H9 (cell line): ENCODE results near the gene CLCNKA. TPM values are rescaled to one million over a fixed set of nuclear protein-coding genes. Genes with fewer than 3 reads are reported as not detected.

Experiments
- DNase-seq: peaks from one replicate; pipeline ENCODE4 v3.0.0-alpha.2; 2017
- H2AFZ ChIP-seq: one replicate; pipeline ENCODE4 v1.6.1; 2013; ENCODE audit warnings: mild to moderate bottlenecking, low read length, control low read depth, moderate library complexity
- H2AK5ac ChIP-seq: 2 replicates; pipeline ENCODE4 v1.6.1; 2013; ENCODE audit warnings: low read length, control low read depth, mixed read lengths; ENCODE audit not compliant: insufficient read length
- H2BK120ac ChIP-seq: one replicate; pipeline ENCODE4 v1.6.1; 2013; ENCODE audit warnings: low read depth, mild to moderate bottlenecking, low read length, control low read depth, inconsistent platforms; ENCODE audit not compliant: poor library complexity, severe bottlenecking
- H2BK12ac ChIP-seq: 2 replicates; pipeline ENCODE4 v1.6.1; 2013; ENCODE audit warnings: low read length, control low read depth, mixed read lengths, low read depth; ENCODE audit not compliant: insufficient read length
- H2BK15ac ChIP-seq: 2 replicates; pipeline ENCODE4 v1.6.1; 2013; ENCODE audit warnings: low read depth, low read length, control low read depth
- H2BK20ac ChIP-seq: one replicate; pipeline ENCODE4 v1.6.1; 2013; ENCODE audit warnings: low read depth, mild to moderate bottlenecking, low read length, control low read depth, inconsistent platforms; ENCODE audit not compliant: poor library complexity, severe bottlenecking
- H2BK5ac ChIP-seq: 2 replicates; pipeline ENCODE4 v1.6.1; 2013; ENCODE audit warnings: low read length, control low read depth, mixed read lengths; ENCODE audit not compliant: insufficient read length
- H3K14ac ChIP-seq: 2 replicates; pipeline ENCODE4 v1.6.1; 2013; ENCODE audit warnings: low read length, control low read depth; ENCODE audit not compliant: insufficient read depth
- H3K18ac ChIP-seq: 2 replicates; pipeline ENCODE4 v1.6.1; 2013; ENCODE audit warnings: low read depth, mild to moderate bottlenecking, mixed read lengths, low read length, control low read depth; ENCODE audit not compliant: insufficient read length
- H3K23ac ChIP-seq: 2 replicates; pipeline ENCODE4 v1.6.1; 2013; ENCODE audit warnings: low read length, control low read depth, mixed read lengths, low read depth; ENCODE audit not compliant: insufficient read length
- H3K23me2 ChIP-seq: 2 replicates; pipeline ENCODE4 v1.6.1; 2013; ENCODE audit warnings: low read depth, mild to moderate bottlenecking, mixed read lengths, low read length, control low read depth; ENCODE audit not compliant: insufficient read length, poor library complexity, severe bottlenecking
- H3K27ac ChIP-seq: 2 replicates; pipeline ENCODE4 v1.5.1; 2013; ENCODE audit warnings: low read length, control low read depth, mixed read lengths, low read depth; ENCODE audit not compliant: insufficient read length
- H3K27me3 ChIP-seq: 2 replicates; pipeline ENCODE4 v1.6.1; 2013; ENCODE audit warnings: low read length, control low read depth, inconsistent platforms; ENCODE audit not compliant: insufficient read depth
- H3K4ac ChIP-seq: 2 replicates; pipeline ENCODE4 v1.6.1; 2013; ENCODE audit warnings: low read depth, mild to moderate bottlenecking, control low read depth, inconsistent platforms, low read length, moderate library complexity
- H3K4me1 ChIP-seq: 2 replicates; pipeline ENCODE4 v1.6.1; 2013; ENCODE audit warnings: low read length, control low read depth, inconsistent platforms; ENCODE audit not compliant: insufficient read depth
- H3K4me2 ChIP-seq: 2 replicates; pipeline ENCODE4 v1.6.1; 2013; ENCODE audit warnings: low read length, control low read depth, mixed read lengths; ENCODE audit not compliant: insufficient read length, insufficient read depth
- H3K56ac ChIP-seq: 2 replicates; pipeline ENCODE4 v1.6.1; 2013; ENCODE audit warnings: low read depth, mild to moderate bottlenecking, mixed read lengths, low read length, control low read depth; ENCODE audit not compliant: insufficient read length
- H3K79me1 ChIP-seq: 2 replicates; pipeline ENCODE4 v1.6.1; 2013; ENCODE audit warnings: low read depth, mild to moderate bottlenecking, moderate library complexity, low read length, control low read depth, inconsistent platforms; ENCODE audit not compliant: insufficient read depth, poor library complexity, severe bottlenecking
- H3K79me2 ChIP-seq: 2 replicates; pipeline ENCODE4 v1.6.1; 2013; ENCODE audit warnings: low read length, control low read depth, inconsistent platforms; ENCODE audit not compliant: insufficient read depth
- H3K9ac ChIP-seq: 2 replicates; pipeline ENCODE4 v1.6.1; 2013; ENCODE audit warnings: low read length, control low read depth, mixed read lengths; ENCODE audit not compliant: insufficient read length; ENCODE audit errors: extremely low read depth
- H3K9me3 ChIP-seq: one replicate; pipeline ENCODE4 v1.6.1; 2013; ENCODE audit warnings: low read depth, low read length, inconsistent platforms; ENCODE audit not compliant: control insufficient read depth
- H3T11ph ChIP-seq: one replicate; pipeline ENCODE4 v1.6.1; 2013; ENCODE audit warnings: mild to moderate bottlenecking, low read length, control low read depth, inconsistent platforms
- H4K20me1 ChIP-seq: one replicate; pipeline ENCODE4 v1.6.1; 2013; ENCODE audit not compliant: control insufficient read depth, insufficient read length, insufficient read depth
- H4K5ac ChIP-seq: 2 replicates; pipeline ENCODE4 v1.6.1; 2013; ENCODE audit warnings: low read depth, mild to moderate bottlenecking, mixed read lengths, low read length, control low read depth; ENCODE audit not compliant: insufficient read length
- H4K8ac ChIP-seq: replicated peaks from 2 replicates; pipeline ENCODE4 v1.6.1; 2013; ENCODE audit warnings: low read length, control low read depth, mixed read lengths, low read depth; ENCODE audit not compliant: insufficient read length
- H4K91ac ChIP-seq: 2 replicates; pipeline ENCODE4 v1.6.1; 2013; ENCODE audit warnings: low read depth, mild to moderate bottlenecking, moderate library complexity, mixed read lengths, low read length, control low read depth; ENCODE audit not compliant: insufficient read length
- H3K27ac Mint-ChIP-seq, 3 experiments: 2 replicates in 2 of 3; 3 replicates in 1 of 3; pipeline ENCODE4 v1.8.0; 2020 to 2021; ENCODE audit warnings: mixed read lengths in 3 of 3, mild to moderate bottlenecking in 1 of 3, moderate library complexity in 1 of 3
- H3K27me3 Mint-ChIP-seq: 2 replicates; pipeline ENCODE4 v1.8.0; 2021; ENCODE audit warnings: low read depth, mild to moderate bottlenecking, moderate library complexity, mixed read lengths
- H3K36me3 Mint-ChIP-seq, 3 experiments: 2 replicates in 2 of 3; 3 replicates in 1 of 3; pipeline ENCODE4 v1.8.0; 2020 to 2021; ENCODE audit warnings: low read depth in 3 of 3, mixed read lengths in 3 of 3; ENCODE audit not compliant: insufficient read depth in 1 of 3
- H3K4me1 Mint-ChIP-seq, 2 experiments: 2 replicates each; pipeline ENCODE4 v1.8.0; 2020; ENCODE audit warnings: mixed read lengths in 2 of 2
- H3K4me3 Mint-ChIP-seq, 2 experiments: 2 replicates in 1 of 2; 3 replicates in 1 of 2; pipeline ENCODE4 v1.8.0; 2020 to 2021; ENCODE audit warnings: mild to moderate bottlenecking in 2 of 2, mixed read lengths in 2 of 2, moderate library complexity in 1 of 2
- H3K9me3 Mint-ChIP-seq, 2 experiments: 2 replicates in 1 of 2; 3 replicates in 1 of 2; pipeline ENCODE4 v1.8.0; 2020; ENCODE audit warnings: mild to moderate bottlenecking in 2 of 2, mixed read lengths in 2 of 2, moderate library complexity in 1 of 2
- WGBS: extraction: QIAGEN DNeasy Blood & Tissue Kit; methylation state at CpG from one replicate; pipeline ENCODE4 v1.1.7; 2013; ENCODE audit warnings: missing lambda C conversion rate, low lambda C conversion rate, mixed read lengths; ENCODE audit not compliant: insufficient read length; ENCODE audit errors: extremely low coverage; 5-methylcytosine and 5-hydroxymethylcytosine counted together
- total RNA-seq: library from RNA; stranded (reverse); gene quantifications from 2 replicates; pipeline ENCODE4 v1.2.1, GENCODE V29; 2021
- TF ChIP-seq, protein P1 (sequence below): fragments of 200-600 bp; sonication (generic); conservative IDR thresholded peaks from 3 replicates; pipeline ENCODE4 v1.8.0; 2021; ENCODE audit warnings: antibody characterized with exemption, mild to moderate bottlenecking

CLCNKA gene
- total RNA-seq, 1 experiment from 2014 or later = 0.98 TPM

DNA sequence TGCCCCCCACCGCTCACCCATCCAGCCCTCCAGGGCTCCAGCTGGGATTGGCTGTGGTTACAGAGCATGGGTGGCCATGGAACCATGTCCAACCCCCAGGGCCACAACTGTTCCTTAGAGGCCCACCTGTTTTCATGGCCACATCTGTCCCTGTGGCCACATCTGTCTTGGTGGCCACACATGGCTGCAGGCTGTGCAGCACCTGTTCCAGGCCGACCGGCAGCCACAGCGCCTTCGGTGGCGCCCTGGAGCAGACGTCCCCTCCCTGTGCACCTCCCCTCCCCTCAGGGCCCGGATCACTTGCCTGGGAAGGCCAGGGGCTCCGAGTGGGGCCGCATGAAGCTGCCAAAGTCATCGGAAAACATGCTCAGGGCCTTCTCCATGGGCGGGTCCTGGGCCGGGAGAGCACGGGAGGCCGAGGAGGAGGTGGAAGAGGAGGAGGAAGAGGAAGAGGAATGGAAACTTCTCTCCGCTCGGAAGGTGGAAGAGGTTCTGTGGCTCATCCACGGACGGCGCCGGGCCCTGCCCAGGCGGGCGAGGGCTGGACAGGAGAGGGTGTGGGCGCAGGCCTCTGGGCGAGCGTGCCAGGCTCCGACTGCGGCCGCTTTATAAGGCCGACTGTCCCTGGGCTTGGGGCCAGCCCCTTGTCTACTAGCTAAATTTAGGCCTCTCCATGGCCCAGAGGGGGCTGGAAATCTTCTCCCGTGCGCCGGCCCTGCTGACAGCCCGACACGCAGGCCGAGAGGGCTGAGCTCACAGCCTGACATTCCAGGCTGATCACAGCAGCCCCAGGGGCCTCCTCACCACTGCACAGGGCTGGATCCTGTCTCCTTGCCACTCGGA is 4.2 kb upstream of the CLCNKA start, which contains the start of gene HSPB7:
Gene HSPB7 (minus strand): TSS at position 583 of the 843 bp plus-strand sequence. CDS start 80 bp downstream, at position 503.
- TF ChIP-seq, protein P1, sequence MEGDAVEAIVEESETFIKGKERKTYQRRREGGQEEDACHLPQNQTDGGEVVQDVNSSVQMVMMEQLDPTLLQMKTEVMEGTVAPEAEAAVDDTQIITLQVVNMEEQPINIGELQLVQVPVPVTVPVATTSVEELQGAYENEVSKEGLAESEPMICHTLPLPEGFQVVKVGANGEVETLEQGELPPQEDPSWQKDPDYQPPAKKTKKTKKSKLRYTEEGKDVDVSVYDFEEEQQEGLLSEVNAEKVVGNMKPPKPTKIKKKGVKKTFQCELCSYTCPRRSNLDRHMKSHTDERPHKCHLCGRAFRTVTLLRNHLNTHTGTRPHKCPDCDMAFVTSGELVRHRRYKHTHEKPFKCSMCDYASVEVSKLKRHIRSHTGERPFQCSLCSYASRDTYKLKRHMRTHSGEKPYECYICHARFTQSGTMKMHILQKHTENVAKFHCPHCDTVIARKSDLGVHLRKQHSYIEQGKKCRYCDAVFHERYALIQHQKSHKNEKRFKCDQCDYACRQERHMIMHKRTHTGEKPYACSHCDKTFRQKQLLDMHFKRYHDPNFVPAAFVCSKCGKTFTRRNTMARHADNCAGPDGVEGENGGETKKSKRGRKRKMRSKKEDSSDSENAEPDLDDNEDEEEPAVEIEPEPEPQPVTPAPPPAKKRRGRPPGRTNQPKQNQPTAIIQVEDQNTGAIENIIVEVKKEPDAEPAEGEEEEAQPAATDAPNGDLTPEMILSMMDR = peak; percentile 36; the same call in 2 of the 3 replicates
- Histone ChIP-seq H3K4me1 (0 out of 2 replicates have a peak, but pooled peaks cover 4% of the 10 kb centered on the region), H3K56ac (no peak within 1 kb of the TSS), H3K4me2 (no peak within 1 kb of the TSS), H2BK5ac (no peak within 1 kb of the TSS), H3K9ac (no peak within 1 kb of the TSS), H3K23ac (no peak within 1 kb of the TSS), H4K20me1 (no peaks in the 10 kb centered on the region), H3K23me2 (no peaks in the 10 kb centered on the region), H3K4ac (no peak within 1 kb of the TSS), H3T11ph (no peak within 1 kb of the TSS), H2AK5ac (no peak within 1 kb of the TSS), H3K79me2 (no peaks in the 10 kb centered on the region), H3K27ac (no peak within 1 kb of the TSS), H4K5ac (no peak within 1 kb of the TSS), H3K9me3 (no peaks in the 10 kb centered on the region), H3K27me3 (no peaks in the 10 kb centered on the region), H2BK15ac (no peak within 1 kb of the TSS), H4K91ac (no peak within 1 kb of the TSS), H4K8ac (no peak within 1 kb of the TSS), H2AFZ (no peak within 1 kb of the TSS), H2BK12ac (no peak within 1 kb of the TSS), H3K18ac (no peak within 1 kb of the TSS), H2BK20ac (no peak within 1 kb of the TSS), H2BK120ac (no peak within 1 kb of the TSS), H3K14ac (no peak within 1 kb of the TSS), H3K79me1 (no peaks in the 10 kb centered on the region)
- Mint-ChIP-seq H3K4me3 (no peak within 1 kb of the TSS; a peak in 1 of 5 replicates), H3K27me3 (peaks cover 32% of the 10 kb centered on the region), H3K36me3 (no peaks in the 10 kb centered on the region), H3K9me3 (no peaks in the 10 kb centered on the region), H3K27ac (no peak within 1 kb of the TSS), H3K4me1 (peaks cover 24 to 52% of the 10 kb centered on the region in 2 experiments)
- no CpG with 5 or more reads among the region's 37 CpGs for WGBS
- DNase-seq = peak; percentile 79
